Measurements from ENCODE around the gene PIM1. TPM values are rescaled to one million over a fixed set of nuclear protein-coding genes. Genes with fewer than 3 reads are reported as not detected.
"Not testable (repeated sequence)": the region's sequence is repeated elsewhere in the genome, so short reads cannot be mapped to it uniquely, and the experiment has no call there.

Gene PIM1
- total RNA-seq, 1 donor from 2014 or later = 15.1 TPM

GRCh38 chr6:37192666-37193065 is 22.7 kb downstream of the PIM1 start:
- Mint-ChIP-seq H3K4me3 (ENCODE audit: unreplicated experiment) (no peak overlapping the region), H3K27me3 (ENCODE audit: low read depth) (no peaks in the 10 kb centered on the region), H3K36me3 (ENCODE audit: low read depth) (peaks cover 1% of the 10 kb centered on the region), H3K27ac (ENCODE audit: unreplicated experiment) (no peak overlapping the region), H3K4me1 (ENCODE audit: low read depth) (peaks cover 6% of the 10 kb centered on the region), H3K9me3 (ENCODE audit: low read depth) (peaks cover 4% of the 10 kb centered on the region)
- DNase-seq (ENCODE audit: low spot score) = no peak
- no peak for TF ChIP-seq CTCF (IDR thresholded peaks at IDR 0.05)

GRCh38 chr6:37194886-37195285 is 24.9 kb downstream of the PIM1 start:
- not testable (repeated sequence) for H3K27ac Mint-ChIP-seq (ENCODE audit: unreplicated experiment); DNase-seq (ENCODE audit: low spot score); H3K9me3 Mint-ChIP-seq (ENCODE audit: low read depth); H3K36me3 Mint-ChIP-seq (ENCODE audit: low read depth); H3K4me1 Mint-ChIP-seq (ENCODE audit: low read depth); H3K4me3 Mint-ChIP-seq (ENCODE audit: unreplicated experiment); H3K27me3 Mint-ChIP-seq (ENCODE audit: low read depth)

GRCh38 chr6:37196451-37196850 is 26.5 kb downstream of the PIM1 start:
- not testable (repeated sequence) for H3K27ac Mint-ChIP-seq (ENCODE audit: unreplicated experiment); H3K9me3 Mint-ChIP-seq (ENCODE audit: low read depth); DNase-seq (ENCODE audit: low spot score); H3K36me3 Mint-ChIP-seq (ENCODE audit: low read depth); H3K4me1 Mint-ChIP-seq (ENCODE audit: low read depth); H3K4me3 Mint-ChIP-seq (ENCODE audit: unreplicated experiment); H3K27me3 Mint-ChIP-seq (ENCODE audit: low read depth)

- Mint-ChIP-seq H3K36me3 (ENCODE audit: low read depth) (no peaks in the 10 kb centered on the region), H3K4me1 (ENCODE audit: low read depth) (no peaks in the 10 kb centered on the region), H3K4me3 (ENCODE audit: unreplicated experiment) (no peak overlapping the region), H3K27ac (ENCODE audit: unreplicated experiment) (no peak overlapping the region), H3K9me3 (ENCODE audit: low read depth) (peaks cover 4% of the 10 kb centered on the region), H3K27me3 (ENCODE audit: low read depth) (peaks cover 5% of the 10 kb centered on the region)
- no peak for DNase-seq (ENCODE audit: low spot score)
- no peak for TF ChIP-seq CTCF (IDR thresholded peaks at IDR 0.05)
Observed at GRCh38 chr6:37200085-37200484, 30.1 kb downstream of the PIM1 start.

- Mint-ChIP-seq H3K36me3 (ENCODE audit: low read depth) (no peaks in the 10 kb centered on the region), H3K4me3 (ENCODE audit: unreplicated experiment) (no peak overlapping the region), H3K27ac (ENCODE audit: unreplicated experiment) (no peak overlapping the region), H3K27me3 (ENCODE audit: low read depth) (peaks cover 5% of the 10 kb centered on the region), H3K4me1 (ENCODE audit: low read depth) (no peaks in the 10 kb centered on the region), H3K9me3 (ENCODE audit: low read depth) (peaks cover 4% of the 10 kb centered on the region)
- DNase-seq (ENCODE audit: low spot score) = no peak
- no peak for TF ChIP-seq CTCF (IDR thresholded peaks at IDR 0.05)
Observed at GRCh38 chr6:37201726-37202125, 31.8 kb downstream of the PIM1 start.

GRCh38 chr6:37202788-37203491 is 33.0 kb downstream of the PIM1 start:
- Mint-ChIP-seq H3K27ac (ENCODE audit: unreplicated experiment) (no peak overlapping the region), H3K4me1 (ENCODE audit: low read depth) (no peaks in the 10 kb centered on the region), H3K4me3 (ENCODE audit: unreplicated experiment) (no peak overlapping the region), H3K36me3 (ENCODE audit: low read depth) (no peaks in the 10 kb centered on the region), H3K9me3 (ENCODE audit: low read depth) (no peaks in the 10 kb centered on the region), H3K27me3 (ENCODE audit: low read depth) (peaks cover 5% of the 10 kb centered on the region)
- TF ChIP-seq CTCF (IDR thresholded peaks at IDR 0.05) = no peak
- no peak for DNase-seq (ENCODE audit: low spot score)

Data from chondrocyte (in vitro differentiated cells).